Placental epithelial cell (primary cell): ENCODE data around the gene ABCA12. TPM values are rescaled to one million over a fixed set of nuclear protein-coding genes. Genes with fewer than 3 reads are reported as not detected.

ENCODE experiments used
- total RNA-seq: library from RNA; depleted of rRNA; stranded (reverse); fragments of >200 nt; gene quantifications from 2 replicates; pipeline ENCODE4 v1.2.3, GENCODE V29; 2012

ABCA12 gene, protein sequence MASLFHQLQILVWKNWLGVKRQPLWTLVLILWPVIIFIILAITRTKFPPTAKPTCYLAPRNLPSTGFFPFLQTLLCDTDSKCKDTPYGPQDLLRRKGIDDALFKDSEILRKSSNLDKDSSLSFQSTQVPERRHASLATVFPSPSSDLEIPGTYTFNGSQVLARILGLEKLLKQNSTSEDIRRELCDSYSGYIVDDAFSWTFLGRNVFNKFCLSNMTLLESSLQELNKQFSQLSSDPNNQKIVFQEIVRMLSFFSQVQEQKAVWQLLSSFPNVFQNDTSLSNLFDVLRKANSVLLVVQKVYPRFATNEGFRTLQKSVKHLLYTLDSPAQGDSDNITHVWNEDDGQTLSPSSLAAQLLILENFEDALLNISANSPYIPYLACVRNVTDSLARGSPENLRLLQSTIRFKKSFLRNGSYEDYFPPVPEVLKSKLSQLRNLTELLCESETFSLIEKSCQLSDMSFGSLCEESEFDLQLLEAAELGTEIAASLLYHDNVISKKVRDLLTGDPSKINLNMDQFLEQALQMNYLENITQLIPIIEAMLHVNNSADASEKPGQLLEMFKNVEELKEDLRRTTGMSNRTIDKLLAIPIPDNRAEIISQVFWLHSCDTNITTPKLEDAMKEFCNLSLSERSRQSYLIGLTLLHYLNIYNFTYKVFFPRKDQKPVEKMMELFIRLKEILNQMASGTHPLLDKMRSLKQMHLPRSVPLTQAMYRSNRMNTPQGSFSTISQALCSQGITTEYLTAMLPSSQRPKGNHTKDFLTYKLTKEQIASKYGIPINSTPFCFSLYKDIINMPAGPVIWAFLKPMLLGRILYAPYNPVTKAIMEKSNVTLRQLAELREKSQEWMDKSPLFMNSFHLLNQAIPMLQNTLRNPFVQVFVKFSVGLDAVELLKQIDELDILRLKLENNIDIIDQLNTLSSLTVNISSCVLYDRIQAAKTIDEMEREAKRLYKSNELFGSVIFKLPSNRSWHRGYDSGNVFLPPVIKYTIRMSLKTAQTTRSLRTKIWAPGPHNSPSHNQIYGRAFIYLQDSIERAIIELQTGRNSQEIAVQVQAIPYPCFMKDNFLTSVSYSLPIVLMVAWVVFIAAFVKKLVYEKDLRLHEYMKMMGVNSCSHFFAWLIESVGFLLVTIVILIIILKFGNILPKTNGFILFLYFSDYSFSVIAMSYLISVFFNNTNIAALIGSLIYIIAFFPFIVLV (N-terminal part only)
- total RNA-seq, result 2.0 and 12.6 TPM in 2 replicates

DNA sequence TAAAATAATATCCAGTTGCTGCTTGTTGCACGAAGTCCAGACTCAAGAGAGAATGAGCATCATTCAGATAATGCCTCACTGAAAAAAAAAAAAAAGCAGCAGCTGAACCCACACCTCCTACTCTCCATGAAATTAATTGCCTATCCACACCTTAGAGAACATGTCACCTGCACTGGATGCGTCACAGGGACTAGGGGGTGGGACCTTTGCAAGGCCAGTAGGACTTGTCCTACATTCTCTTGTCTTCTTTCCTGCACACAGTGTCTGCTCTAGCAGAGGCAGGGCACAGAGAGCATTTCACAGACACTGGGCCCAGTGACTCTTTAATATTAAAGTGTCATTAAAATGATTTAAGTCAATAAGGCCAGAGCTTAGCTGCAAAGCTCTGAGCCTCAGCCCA is at the start of gene ABCA12:
Gene ABCA12 (minus strand): TSS at position 148 of the 400 bp plus-strand sequence. CDS start 418 bp downstream, outside the sequence.

Other genes with a start within 250 kb of the ABCA12 start
- gene ATIC, start 173.4 kb upstream of the ABCA12 start, total RNA-seq, result 19.4 and 21.2 TPM in 2 replicates